Lower lobe of right lung (tissue), 2 donors: Measurements from ENCODE around the gene VWA5B1. TPM values are rescaled to one million over a fixed set of nuclear protein-coding genes. Genes with fewer than 3 reads are reported as not detected.

Experiments used
- ATAC-seq, 2 donors: fragments of 200-7000 bp; cut with Tn5 transposase; one replicate each; pipeline ENCODE4 v1.9.1; 2020 to 2022; ENCODE audit warnings: mild to moderate bottlenecking in 2 of 2, moderate library complexity in 2 of 2
- DNase-seq: peaks from one replicate; pipeline ENCODE4 v3.0.0-alpha.2; 2020
- H3K27ac ChIP-seq: fragments of 200-600 bp; one replicate; pipeline ENCODE4 v1.8.0; 2022
- H3K27me3 ChIP-seq: fragments of 200-600 bp; one replicate; pipeline ENCODE4 v1.8.0; 2022; ENCODE audit warnings: low read depth
- H3K36me3 ChIP-seq: fragments of 200-600 bp; one replicate; pipeline ENCODE4 v1.8.0; 2022; ENCODE audit warnings: mild to moderate bottlenecking
- H3K4me1 ChIP-seq: fragments of 200-600 bp; one replicate; pipeline ENCODE4 v1.8.0; 2022
- H3K4me3 ChIP-seq: fragments of 200-600 bp; one replicate; pipeline ENCODE4 v1.8.0; 2022; ENCODE audit warnings: mild to moderate bottlenecking
- H3K9me3 ChIP-seq: fragments of 200-600 bp; one replicate; pipeline ENCODE4 v1.8.0; 2022
- CTCF ChIP-seq: fragments of 200-600 bp; IDR thresholded peaks from one replicate; pipeline ENCODE4 v1.8.0; 2022; ENCODE audit warnings: antibody characterized with exemption, mild to moderate bottlenecking
- intact Hi-C: fragments of 100-400 bp; cut with DNase I; formaldehyde crosslinking; loops from one replicate; pipeline ENCODE4 v1.11.0; 2022
- total RNA-seq: library from RNA; stranded (reverse); fragmentation: NEBNext Ultra II Directional; extraction: Animal tissue kit (Norgen Biotek cat#: 25700); gene quantifications from one replicate; pipeline ENCODE4 v1.2.1, GENCODE V29; 2021
- donor health status: DM: no; HTN: yes; CAD: no; lungs with severe emphysema.

VWA5B1 gene
- total RNA-seq, 1 donor from 2014 or later, result 0.30 TPM

- Histone ChIP-seq H3K27ac (no peak overlapping the region), H3K27me3 (peaks cover 16% of the 10 kb centered on the region), H3K4me1 (peaks cover 6% of the 10 kb centered on the region), H3K4me3 (no peak overlapping the region), H3K36me3 (no peaks in the 10 kb centered on the region), H3K9me3 (no peaks in the 10 kb centered on the region)
- intact Hi-C loops, result no loop called here
- no peak for TF ChIP-seq CTCF
- ATAC-seq (no peak), DNase-seq (no peak)
Observed at GRCh38 chr1:20355101-20355827, 64.6 kb downstream of the VWA5B1 start.

GRCh38 chr1:20355828-20356735, 65.4 kb downstream of the VWA5B1 start:
- H3K9me3 ChIP-seq, result no peaks in the 10 kb centered on the region
- no peak overlapping the region for H3K27ac ChIP-seq

GRCh38 chr1:20356850-20357459, 66.3 kb downstream of the VWA5B1 start:
- no peak for ATAC-seq
- H3K36me3 ChIP-seq, result no peaks in the 10 kb centered on the region
- TF ChIP-seq CTCF, result no peak
- H3K4me3 ChIP-seq, result no peak overlapping the region
- intact Hi-C loops, result no loop called here
- H3K9me3 ChIP-seq, result no peaks in the 10 kb centered on the region
- H3K4me1 ChIP-seq, result peaks cover 6% of the 10 kb centered on the region
- H3K27ac ChIP-seq, result no peak overlapping the region
- DNase-seq, result no peak
- H3K27me3 ChIP-seq, result peaks cover 16% of the 10 kb centered on the region

More at GRCh38 chr1:20355828-20356735, 65.4 kb downstream of the VWA5B1 start:
- intact Hi-C loops, result no loop called here
- Histone ChIP-seq H3K4me3 (no peak overlapping the region), H3K36me3 (no peaks in the 10 kb centered on the region), H3K4me1 (peaks cover 6% of the 10 kb centered on the region), H3K27me3 (peaks cover 16% of the 10 kb centered on the region)
- DNase-seq, result no peak
- ATAC-seq, result no peak
- TF ChIP-seq CTCF, result no peak

- ATAC-seq (no peak), DNase-seq (no peak)
- intact Hi-C loops, result no loop called here
- Histone ChIP-seq H3K9me3 (no peaks in the 10 kb centered on the region), H3K4me1 (peaks cover 6% of the 10 kb centered on the region), H3K36me3 (no peaks in the 10 kb centered on the region), H3K27me3 (peaks cover 16% of the 10 kb centered on the region), H3K27ac (peak overlapping the region; percentile 24), H3K4me3 (no peak overlapping the region)
- no peak for TF ChIP-seq CTCF
Observed at GRCh38 chr1:20357796-20358195, 67.1 kb downstream of the VWA5B1 start.

- DNase-seq (peak; percentile 63), ATAC-seq (peak; percentile 76 to 80)
- no peak overlapping the region for H3K4me3 ChIP-seq
- intact Hi-C loops, result no loop called here
- H3K27ac ChIP-seq, result no peak overlapping the region
- peaks cover 18% of the 10 kb centered on the region for H3K27me3 ChIP-seq
- no peaks in the 10 kb centered on the region for H3K36me3 ChIP-seq
- H3K4me1 ChIP-seq, result peaks cover 6% of the 10 kb centered on the region
- no peak for TF ChIP-seq CTCF
- no peaks in the 10 kb centered on the region for H3K9me3 ChIP-seq
Observed at GRCh38 chr1:20358761-20359263, 68.1 kb downstream of the VWA5B1 start.
